ENCODE measurements around the gene PYDC1. TPM values are rescaled to one million over a fixed set of nuclear protein-coding genes. Genes with fewer than 3 reads are reported as not detected.

PYDC1 gene
- total RNA-seq, 2 donors from 2014 or later = not detected

DNA sequence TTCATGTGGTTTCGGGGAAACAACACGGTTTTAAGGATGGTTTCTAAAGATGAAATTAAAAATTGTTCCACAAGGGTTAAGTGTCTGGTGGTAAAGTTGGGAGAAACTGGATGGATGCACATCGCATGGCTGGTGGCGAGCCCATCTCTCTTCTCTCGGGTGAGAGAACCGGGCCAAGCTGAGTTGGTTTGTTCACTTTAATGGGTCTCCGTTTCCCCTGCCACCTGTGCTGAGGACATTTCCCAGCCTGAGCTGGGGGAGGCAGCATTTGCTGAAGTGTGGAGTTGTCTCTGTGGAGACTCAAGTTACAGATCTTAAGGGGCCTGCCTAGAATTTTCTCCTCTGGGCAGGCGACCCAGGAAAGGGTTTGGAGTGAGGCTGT is 29.1 kb downstream of the PYDC1 start:
- no peak overlapping the region for H3K4me3 ChIP-seq
- no peaks in the 10 kb centered on the region for H3K27me3 ChIP-seq
- TF ChIP-seq, protein P1, sequence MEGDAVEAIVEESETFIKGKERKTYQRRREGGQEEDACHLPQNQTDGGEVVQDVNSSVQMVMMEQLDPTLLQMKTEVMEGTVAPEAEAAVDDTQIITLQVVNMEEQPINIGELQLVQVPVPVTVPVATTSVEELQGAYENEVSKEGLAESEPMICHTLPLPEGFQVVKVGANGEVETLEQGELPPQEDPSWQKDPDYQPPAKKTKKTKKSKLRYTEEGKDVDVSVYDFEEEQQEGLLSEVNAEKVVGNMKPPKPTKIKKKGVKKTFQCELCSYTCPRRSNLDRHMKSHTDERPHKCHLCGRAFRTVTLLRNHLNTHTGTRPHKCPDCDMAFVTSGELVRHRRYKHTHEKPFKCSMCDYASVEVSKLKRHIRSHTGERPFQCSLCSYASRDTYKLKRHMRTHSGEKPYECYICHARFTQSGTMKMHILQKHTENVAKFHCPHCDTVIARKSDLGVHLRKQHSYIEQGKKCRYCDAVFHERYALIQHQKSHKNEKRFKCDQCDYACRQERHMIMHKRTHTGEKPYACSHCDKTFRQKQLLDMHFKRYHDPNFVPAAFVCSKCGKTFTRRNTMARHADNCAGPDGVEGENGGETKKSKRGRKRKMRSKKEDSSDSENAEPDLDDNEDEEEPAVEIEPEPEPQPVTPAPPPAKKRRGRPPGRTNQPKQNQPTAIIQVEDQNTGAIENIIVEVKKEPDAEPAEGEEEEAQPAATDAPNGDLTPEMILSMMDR (IDR thresholded peaks at IDR 0.05) = no peak
- no peak overlapping the region for H3K9ac ChIP-seq (ENCODE audit: low read depth in 2 of 2, low read length in 2 of 2)
- no peak overlapping the region for H3K27ac ChIP-seq
- H3K36me3 ChIP-seq = peaks cover 48% of the 10 kb centered on the region
- no peak for DNase-seq
- peaks cover 4% of the 10 kb centered on the region for H3K4me1 ChIP-seq
- intact Hi-C loops (cut with DNase I) = loop anchor here (10.0 kb wide), 1 partner anchor 267 kb away; the partner anchor contains the start of gene ARMC5
- no peaks in the 10 kb centered on the region for H3K9me3 ChIP-seq

DNA sequence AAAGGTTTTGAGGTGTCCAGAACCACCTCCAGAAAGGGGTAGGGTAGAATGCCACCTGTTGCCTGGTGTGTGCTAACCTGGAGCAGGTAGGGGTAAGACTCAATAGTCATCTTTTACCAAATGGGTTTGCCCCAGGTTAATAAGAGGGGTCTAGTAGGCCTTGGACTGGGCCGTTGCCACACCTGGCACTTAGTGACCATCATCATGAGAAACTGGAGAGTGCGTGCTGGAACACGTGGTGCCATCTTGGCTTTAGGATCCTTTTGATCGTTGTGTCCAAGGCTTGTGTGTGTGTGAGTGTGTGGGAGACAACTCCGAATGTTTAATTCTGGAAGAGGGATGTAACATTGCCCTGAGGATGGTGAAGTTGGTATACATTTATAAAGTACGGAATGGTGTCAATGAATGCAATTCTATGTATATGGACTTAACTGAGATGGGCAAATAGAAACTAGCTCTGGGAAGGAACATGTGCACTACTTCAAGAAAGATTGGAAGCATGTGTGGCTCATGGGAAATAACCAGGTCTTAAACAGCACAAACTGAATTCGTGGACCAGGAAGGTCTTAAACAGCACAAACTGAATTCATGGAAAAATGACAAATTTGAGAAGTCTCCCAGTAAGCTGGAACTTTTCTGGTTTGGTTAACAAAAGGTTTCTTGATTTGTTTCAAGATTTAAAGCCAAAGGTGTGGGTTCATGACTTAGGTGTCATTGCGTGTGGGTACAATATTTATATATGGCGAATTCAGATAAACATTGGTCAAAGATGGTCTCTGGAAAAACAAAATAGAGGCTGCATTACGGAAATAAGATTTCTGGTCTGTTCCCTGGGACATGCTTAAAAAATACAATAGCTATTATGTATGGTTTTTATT is 29.8 kb downstream of the PYDC1 start:
- Histone ChIP-seq H3K9ac (ENCODE audit: low read depth in 2 of 2, low read length in 2 of 2) (no peak overlapping the region), H3K36me3 (peaks cover 50% of the 10 kb centered on the region), H3K4me1 (peaks cover 8% of the 10 kb centered on the region), H3K4me3 (no peak overlapping the region), H3K9me3 (no peaks in the 10 kb centered on the region), H3K27ac (no peak overlapping the region), H3K27me3 (no peaks in the 10 kb centered on the region)
- TF ChIP-seq, protein P1 (IDR thresholded peaks at IDR 0.05) = no peak
- DNase-seq = no peak
- intact Hi-C loops (cut with DNase I) = loop anchor here (10.0 kb wide), 1 partner anchor 268 kb away; the partner anchor contains the start of gene ARMC5

DNA sequence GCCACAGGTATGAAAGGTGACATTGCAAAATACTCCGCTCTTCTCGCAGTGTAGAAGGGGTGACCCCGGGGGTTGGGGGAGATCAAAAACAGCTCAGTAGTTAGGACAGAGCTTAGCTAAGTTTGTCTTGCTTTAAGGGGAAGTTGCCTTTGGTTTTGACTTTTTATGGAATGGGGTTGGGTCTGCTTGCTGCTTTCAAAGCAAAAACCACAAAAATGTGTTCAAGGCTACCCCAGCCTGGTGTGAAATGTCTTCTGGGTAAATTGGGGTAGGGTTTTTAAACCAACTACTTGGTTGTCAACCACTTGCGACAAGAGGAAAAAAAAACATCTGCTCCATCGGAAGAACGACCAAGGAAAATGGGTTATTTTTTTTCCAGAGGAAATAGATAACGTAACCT is 30.8 kb downstream of the PYDC1 start:
- peaks cover 46% of the 10 kb centered on the region for H3K36me3 ChIP-seq
- TF ChIP-seq, protein P1 (IDR thresholded peaks at IDR 0.05) = no peak
- no peak for DNase-seq
- no peak overlapping the region for H3K9ac ChIP-seq (ENCODE audit: low read depth in 2 of 2, low read length in 2 of 2)
- H3K4me1 ChIP-seq = peaks cover 14% of the 10 kb centered on the region
- no peaks in the 10 kb centered on the region for H3K27me3 ChIP-seq
- no peaks in the 10 kb centered on the region for H3K9me3 ChIP-seq
- H3K4me3 ChIP-seq = no peak overlapping the region
- H3K27ac ChIP-seq = no peak overlapping the region
- intact Hi-C loops (cut with DNase I) = loop anchor here (10.0 kb wide), 1 partner anchor 269 kb away; the partner anchor contains the start of gene ARMC5

DNA sequence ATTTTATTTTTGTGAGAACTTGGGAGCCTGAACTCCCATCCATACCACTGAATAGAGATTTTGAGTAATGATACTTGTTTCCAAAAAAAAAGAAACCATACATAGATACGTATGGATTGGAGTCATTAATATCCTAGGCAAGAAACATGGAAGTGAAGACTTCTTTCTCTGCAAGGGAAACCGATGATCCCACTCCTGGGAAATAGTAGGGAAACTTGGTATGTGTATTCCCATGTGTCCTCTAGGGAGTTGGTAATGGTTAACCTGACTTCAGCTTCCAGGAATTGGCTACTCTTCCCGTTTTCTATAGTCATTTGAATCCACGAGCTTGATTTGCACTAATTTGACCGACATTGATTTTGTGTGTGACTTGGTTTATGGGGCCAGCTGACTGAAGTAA is 31.6 kb downstream of the PYDC1 start:
- intact Hi-C loops (cut with DNase I) = loop anchor here (10.0 kb wide), 1 partner anchor 269 kb away; the partner anchor contains the start of gene ARMC5
- DNase-seq = no peak
- H3K4me3 ChIP-seq = no peak overlapping the region
- H3K9me3 ChIP-seq = no peaks in the 10 kb centered on the region
- H3K4me1 ChIP-seq = peaks cover 14% of the 10 kb centered on the region
- no peak overlapping the region for H3K27ac ChIP-seq
- H3K9ac ChIP-seq (ENCODE audit: low read depth in 2 of 2, low read length in 2 of 2) = no peak overlapping the region
- peaks cover 39% of the 10 kb centered on the region for H3K36me3 ChIP-seq
- TF ChIP-seq, protein P1 (IDR thresholded peaks at IDR 0.05) = no peak
- H3K27me3 ChIP-seq = no peaks in the 10 kb centered on the region

DNA sequence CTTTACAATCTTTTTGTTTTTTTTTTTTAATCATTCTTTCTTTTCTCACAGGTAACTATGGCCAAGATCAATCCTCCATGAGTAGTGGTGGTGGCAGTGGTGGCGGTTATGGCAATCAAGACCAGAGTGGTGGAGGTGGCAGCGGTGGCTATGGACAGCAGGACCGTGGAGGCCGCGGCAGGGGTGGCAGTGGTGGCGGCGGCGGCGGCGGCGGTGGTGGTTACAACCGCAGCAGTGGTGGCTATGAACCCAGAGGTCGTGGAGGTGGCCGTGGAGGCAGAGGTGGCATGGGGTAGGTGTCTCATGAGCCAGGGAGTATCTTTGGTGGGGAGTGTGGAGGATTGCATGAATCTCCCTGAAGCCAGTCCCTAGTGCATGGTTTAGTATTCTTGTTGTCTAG is 32.0 kb downstream of the PYDC1 start:
- intact Hi-C loops (cut with DNase I) = loop anchor here (10.0 kb wide), 1 partner anchor 270 kb away; the partner anchor contains the start of gene ARMC5
- Histone ChIP-seq H3K27me3 (no peaks in the 10 kb centered on the region), H3K4me3 (no peak overlapping the region), H3K27ac (no peak overlapping the region), H3K36me3 (peaks cover 35% of the 10 kb centered on the region), H3K4me1 (peaks cover 14% of the 10 kb centered on the region), H3K9ac (ENCODE audit: low read depth in 2 of 2, low read length in 2 of 2) (no peak overlapping the region), H3K9me3 (no peaks in the 10 kb centered on the region)
- no peak for DNase-seq
- TF ChIP-seq, protein P1 (IDR thresholded peaks at IDR 0.05) = no peak
